NCI-H1436 (cell line): ENCODE data around the gene STK39.

Experiments used
- DNase-seq: peaks from one replicate; lab custom pipeline; 2025; lab: John Stamatoyannopoulos, UW

The STK39 gene

DNA sequence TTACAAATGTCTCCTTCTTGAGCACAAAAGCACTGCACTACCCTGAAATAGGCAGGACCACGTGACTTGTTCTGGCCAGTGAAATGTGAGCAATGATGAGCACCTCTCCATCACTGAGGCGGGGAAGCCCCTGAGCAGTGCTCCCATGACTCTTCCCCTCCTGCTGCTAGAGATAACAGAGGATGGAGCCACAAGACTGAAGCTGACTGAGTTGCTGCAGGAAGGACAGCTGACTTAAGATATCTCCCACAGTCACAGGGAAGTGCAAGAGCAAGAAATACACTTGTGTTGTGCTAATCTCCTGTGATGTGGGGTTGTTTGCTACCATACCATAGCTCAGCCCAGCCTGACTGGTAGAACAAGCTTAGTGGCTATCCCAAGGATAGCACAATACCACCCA lies 38.7 kb downstream of the STK39 start:
- no peak for DNase-seq

DNA sequence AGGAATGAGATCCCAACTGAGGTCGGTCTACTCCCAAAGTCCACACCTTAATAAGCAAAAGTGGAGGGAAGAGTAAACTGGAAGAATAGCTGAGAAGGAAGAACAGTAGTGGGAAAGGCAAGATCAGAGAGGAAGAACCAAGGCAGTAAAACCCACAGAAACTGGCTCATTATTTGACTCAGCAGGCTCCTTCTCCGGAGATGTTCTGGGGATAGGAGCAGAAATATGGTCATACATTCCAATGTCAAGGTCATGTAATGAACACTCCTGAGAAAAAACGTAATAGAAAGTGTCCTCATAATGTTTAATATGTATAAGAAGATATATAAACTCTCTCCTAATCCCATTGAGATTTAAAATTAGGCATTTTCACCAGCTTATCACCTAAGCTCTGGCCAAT lies 39.5 kb downstream of the STK39 start:
- DNase-seq = no peak

GRCh38 chr2:168203762-168204693 lies 43.4 kb downstream of the STK39 start:
- DNase-seq = no peak

- DNase-seq = no peak
These were observed 45.7 kb downstream of the STK39 start for GRCh38 chr2:168201584-168202116.

DNA sequence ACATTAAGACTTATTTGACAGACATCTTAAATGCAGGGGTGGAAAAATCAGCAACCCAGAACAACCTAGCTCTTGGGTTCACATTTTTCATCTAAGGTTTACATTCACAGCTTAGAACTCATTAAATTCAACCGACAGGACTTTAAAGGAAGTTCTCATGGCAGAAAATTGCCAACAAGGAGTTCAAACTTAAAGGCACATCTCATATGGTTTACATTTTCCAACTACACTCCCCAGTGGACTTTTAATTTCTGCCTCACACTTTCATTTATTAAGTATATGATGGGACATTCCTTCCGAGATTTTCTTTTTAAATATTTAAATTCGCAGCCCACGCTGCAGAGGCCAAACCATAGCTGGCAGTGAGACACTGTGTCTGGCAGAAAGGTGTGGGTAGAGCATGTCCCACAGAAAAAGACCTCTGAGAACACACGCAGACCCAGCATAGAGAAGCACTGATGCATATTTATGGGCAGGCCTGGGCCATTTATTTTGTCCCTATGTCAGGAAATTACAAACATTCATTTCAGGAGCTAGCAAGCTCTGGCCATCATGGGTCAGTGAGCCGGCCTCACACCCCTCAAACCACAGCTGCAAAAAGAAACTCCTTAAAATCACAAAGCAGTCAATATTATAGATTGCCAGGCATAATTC lies 46.3 kb downstream of the STK39 start:
- DNase-seq = no peak

DNA sequence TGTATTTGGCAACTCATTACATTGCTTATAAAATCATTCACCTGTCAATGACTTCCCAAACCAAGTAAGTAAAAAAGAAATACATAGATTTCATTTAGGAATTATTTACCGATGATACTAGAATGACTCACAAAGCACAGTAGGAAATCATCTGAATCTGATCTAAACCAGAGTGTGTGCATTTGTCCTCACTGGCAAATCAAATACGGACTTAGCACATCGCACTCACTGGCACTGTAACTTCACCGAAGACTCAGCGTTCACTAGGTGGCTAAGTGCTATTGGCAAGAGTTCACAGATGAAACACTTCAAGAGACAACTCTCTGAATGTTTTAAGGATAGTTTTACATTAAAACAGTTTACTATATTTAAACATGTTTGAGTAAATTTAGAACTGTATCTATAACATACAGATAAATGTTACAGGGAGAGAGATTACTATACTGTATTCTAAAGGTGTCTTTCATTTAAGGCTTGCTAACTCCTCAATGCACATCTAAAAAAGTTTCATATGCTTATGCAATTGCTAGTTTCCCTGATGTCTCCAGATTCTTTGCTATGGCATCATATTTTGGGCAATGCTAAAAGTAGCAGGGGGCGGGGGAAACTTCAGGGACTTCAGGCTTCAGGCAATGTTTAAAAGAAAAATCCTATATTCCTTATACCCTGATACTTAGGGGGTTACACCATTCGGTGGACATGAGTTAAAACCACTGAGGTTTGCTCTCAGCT lies 48.8 kb downstream of the STK39 start:
- no peak for DNase-seq

- DNase-seq = no peak
These were observed 50.6 kb downstream of the STK39 start for GRCh38 chr2:168196764-168197180.

DNA sequence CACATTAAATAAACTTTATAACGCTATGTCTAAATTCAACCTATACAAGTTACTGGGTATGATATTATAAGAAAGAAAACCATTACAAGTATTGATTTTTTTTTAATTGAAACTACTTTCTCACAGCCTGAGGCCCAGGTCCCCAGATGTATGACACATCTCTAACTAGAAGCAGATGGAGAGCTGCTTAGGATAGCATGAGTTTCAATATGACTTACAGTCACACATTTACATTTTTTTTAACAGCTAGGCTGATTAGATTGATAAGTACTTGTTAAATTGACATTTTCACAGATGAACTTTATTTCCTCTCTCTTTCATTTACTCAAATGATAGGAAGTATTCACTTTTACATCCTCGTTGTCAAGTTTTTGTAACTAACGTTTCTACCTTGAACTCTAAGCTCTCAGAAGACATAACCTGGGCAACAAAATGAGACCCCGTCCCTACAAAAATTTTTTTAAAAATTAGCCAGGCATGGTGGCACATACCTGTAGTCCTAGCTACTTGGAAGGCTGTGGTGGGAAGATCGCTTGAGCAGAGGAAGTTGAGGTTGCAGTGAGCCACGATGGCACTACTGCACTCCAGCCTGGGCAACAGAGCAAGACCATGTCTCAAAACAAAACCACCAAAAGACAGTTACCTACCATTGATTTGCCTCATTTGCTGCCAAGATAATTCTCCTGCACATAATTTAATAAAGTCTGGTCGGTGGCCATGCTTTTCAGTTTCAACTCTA lies 52.4 kb downstream of the STK39 start:
- DNase-seq = no peak

- peak; percentile 61 for DNase-seq
These were observed 54.4 kb downstream of the STK39 start for GRCh38 chr2:168192839-168193616.

DNA sequence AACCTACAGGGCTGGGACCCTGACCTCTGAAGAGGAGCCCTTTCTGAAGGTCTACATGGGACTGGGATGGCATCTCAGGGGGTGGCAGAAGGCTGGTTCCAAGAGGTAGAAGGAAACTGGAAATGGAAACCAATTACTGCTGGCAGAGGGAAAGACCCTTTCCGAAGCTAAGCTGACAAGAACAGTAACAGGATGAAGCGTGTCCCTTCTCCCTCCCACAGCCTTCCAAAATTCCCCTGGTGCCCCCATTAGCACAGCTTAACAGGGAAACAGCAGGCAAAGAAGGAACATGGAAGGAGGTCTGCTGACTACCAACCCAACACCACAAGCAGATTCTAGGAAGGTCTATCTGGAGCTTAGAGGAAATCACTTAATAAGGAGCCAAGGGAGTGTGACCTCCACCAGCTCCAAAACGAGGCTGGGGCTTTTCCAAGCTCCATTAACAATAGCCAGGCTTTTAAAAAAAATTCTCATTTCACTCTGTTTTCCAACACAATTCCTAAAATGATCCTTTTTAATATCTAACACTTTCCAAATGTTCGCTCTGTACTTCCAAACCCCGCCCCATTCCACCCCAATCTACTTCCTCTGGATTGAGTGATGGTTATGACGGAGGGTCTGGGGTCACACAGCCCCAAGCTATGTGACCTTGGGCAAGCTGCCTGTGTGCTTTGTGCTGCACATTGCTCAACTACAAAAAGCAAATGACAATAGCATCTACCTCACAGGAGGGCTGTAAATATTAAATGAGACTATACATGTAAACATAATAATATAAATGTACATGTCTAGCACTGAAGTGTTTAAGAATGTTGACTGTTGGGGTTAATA lies 55.2 kb downstream of the STK39 start:
- no peak for DNase-seq

- no peak for DNase-seq
These were observed 56.6 kb downstream of the STK39 start for GRCh38 chr2:168190590-168191336.

DNA sequence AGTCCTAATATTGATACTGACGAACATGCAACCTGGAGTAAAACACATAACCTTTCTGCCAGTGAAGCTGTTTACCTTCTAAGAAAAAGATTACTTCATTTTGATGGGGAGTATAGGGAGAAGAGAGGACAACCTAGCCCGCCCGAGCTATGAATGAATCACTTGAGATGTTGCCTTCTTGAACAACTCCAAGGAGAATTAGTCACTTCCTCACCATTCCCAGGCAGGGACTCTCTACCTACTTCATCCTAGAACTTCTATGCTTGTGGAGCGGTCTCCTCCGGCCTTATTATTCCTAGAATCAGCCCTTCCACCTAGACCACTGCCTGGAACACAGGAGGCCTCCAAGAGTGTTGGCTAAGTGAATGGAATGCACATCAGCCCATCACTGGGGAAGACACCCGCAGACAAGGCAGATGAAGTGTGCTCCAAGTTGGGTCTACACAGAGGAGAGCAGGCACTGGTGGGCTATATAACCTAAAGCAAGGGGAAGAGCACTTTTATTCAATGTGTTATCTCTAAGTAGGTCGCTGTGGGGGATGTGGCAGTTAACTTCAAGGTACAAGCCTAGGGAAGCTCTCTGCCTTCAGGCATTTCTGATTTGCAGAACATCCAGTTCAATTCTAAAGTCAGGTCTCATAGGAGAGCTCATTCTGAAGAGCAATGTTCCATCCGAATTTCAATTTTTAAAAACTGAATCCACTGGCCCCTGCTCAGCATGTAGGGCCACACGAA lies 57.4 kb downstream of the STK39 start:
- no peak for DNase-seq

GRCh38 chr2:168188002-168188401 lies 59.4 kb downstream of the STK39 start:
- no peak for DNase-seq

GRCh38 chr2:168186452-168186851 lies 60.9 kb downstream of the STK39 start:
- DNase-seq = no peak

- no peak for DNase-seq
These were observed 61.7 kb downstream of the STK39 start for GRCh38 chr2:168185583-168186274.

GRCh38 chr2:168184681-168185513 lies 62.5 kb downstream of the STK39 start:
- no peak for DNase-seq
